ENCODE data around the gene CRYBG3.
"Not testable (repeated sequence)": the region's sequence is repeated elsewhere in the genome, so short reads cannot be mapped to it uniquely, and the experiment has no call there.

Gene CRYBG3

DNA sequence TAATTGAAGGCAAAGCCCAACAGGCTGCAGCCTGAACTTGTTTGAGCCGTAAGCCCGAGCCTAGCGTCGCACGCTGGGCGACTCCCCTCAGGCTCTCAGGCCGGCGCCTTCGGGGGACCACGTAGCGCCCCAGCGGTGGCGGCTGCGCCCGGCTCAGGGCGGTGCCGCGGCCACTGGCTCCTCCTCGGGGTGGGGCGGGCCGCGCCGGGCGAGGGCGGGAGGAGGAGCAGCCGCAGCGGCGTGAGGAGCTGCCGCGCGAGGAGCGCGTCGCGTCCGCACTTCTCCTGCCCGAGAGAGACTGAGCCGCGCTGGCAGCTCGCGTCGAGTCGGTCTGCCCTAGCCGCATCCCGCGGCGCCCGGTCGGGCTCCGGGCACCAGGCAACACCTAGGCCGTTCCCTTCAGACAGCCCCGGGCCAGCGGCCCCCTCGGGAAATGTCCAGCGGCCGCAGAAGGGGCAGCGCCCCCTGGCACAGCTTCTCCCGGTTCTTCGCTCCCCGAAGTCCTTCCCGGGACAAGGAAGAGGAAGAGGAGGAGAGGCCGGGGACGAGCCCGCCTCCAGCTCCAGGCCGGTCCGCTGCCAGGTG lies at the start of gene CRYBG3:
Gene CRYBG3, plus strand, starts transcription at position 238 of the 585 bp plus-strand sequence. Its CDS starts 196 bp downstream, at position 434.
- peak; percentile 71 for DNase-seq (ENCODE audit: low spot score)

- DNase-seq (ENCODE audit: low spot score) = no peak
Measured at GRCh38 chr3:97772926-97773325, 48.9 kb upstream of the CRYBG3 start.

GRCh38 chr3:97778152-97778551 lies 43.7 kb upstream of the CRYBG3 start:
- no peak for DNase-seq (ENCODE audit: low spot score)

DNA sequence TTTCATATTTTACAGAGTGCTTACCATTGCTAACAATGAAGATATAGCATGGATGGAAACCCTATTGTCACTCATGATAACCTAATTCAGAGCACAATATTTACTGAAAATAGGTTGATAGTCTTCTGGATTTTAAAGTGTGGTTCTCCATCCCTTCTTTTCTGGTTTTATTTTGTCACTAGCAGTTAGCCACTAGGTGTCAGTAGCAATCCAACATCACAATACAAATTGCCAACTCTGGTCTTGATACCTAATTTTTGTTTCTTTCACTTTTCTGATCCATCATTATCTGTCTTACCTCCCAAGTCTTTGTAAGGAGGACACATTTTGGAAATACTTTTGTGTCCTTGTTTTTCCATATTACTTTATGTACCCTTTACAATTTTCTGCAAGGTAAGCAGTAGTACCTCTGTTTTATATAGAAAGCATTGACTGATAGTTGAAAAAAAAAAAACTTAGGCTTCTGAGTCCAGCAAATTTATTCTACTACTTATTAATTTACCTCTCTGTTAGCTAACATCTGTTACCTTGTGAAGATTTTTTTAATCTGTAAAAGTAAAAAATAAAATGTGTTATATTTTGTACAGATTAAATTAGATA lies 28.3 kb upstream of the CRYBG3 start:
- DNase-seq (ENCODE audit: low spot score) = peak; percentile 33

DNA sequence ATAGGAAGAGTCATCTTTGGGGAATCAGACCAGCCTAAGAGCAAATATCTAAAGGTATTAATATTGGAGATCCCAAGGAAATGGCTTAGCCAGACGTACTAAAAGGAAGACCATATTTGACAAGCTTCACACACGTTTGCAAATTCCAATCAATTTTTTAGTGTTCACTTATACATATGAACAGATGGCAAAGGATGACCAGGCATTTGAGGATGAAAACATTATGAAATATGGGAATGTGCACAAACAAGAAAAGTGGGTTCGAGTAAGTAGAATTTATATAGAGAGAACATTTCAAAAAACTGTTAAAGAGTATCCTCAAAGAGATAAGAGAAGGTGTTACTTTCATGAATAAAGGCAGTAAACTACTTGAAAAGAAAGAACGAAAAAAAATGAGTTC lies 25.9 kb upstream of the CRYBG3 start:
- DNase-seq (ENCODE audit: low spot score) = no peak

DNA sequence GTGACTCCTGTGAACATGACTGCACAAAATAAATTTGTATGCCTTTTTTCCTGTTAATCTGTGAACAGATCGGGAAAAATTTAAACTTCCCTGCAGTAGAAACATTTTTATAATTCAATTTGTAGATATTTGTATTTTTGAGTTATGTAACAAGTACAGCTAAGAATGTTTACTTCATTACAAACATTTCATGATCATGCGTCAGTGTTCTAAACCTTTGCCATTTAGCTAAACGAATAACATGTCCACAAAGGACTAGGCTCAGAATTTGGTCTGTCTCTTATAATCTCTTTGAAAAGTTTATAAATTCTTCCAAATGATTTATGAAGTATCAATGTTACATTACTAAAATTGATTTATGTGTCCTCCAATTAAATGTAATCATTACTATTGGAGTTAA lies 17.3 kb upstream of the CRYBG3 start:
- no peak for DNase-seq (ENCODE audit: low spot score)

- no peak for DNase-seq (ENCODE audit: low spot score)
Measured at GRCh38 chr3:97810779-97811390, 10.9 kb upstream of the CRYBG3 start.

GRCh38 chr3:97815149-97815917 lies 6.5 kb upstream of the CRYBG3 start:
- peak; percentile 37 for DNase-seq (ENCODE audit: low spot score)

GRCh38 chr3:97816811-97817210 lies 5.0 kb upstream of the CRYBG3 start:
- no peak for DNase-seq (ENCODE audit: low spot score)

DNA sequence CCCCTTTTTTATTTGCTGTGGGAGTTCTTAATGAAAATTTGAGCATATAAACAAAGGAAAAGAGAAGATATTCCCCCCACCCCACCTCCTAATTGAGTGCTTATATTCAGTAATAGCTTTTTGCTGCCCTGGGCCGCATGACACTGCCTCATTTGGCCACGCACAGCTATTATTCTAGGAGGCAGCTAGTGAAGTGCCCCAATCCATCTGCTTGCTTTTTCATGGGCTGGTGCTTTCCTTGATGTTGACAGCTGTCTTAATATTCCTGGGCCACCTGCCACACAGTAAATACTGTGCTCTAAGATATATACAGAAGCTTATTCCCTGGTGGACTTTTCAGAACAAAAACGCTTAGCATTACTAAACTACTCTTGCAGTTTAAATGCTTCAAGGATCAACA lies 3.8 kb upstream of the CRYBG3 start:
- DNase-seq (ENCODE audit: low spot score) = no peak

GRCh38 chr3:97820780-97821179 lies 1.0 kb upstream of the CRYBG3 start:
- no peak for DNase-seq (ENCODE audit: low spot score)

GRCh38 chr3:97821287-97821773 lies 481 bp upstream of the CRYBG3 start:
- peak; percentile 46 for DNase-seq (ENCODE audit: low spot score)

- peak; percentile 46 for DNase-seq (ENCODE audit: low spot score)
Measured at GRCh38 chr3:97822359-97822775, 556 bp downstream of the CRYBG3 start.

GRCh38 chr3:97823046-97824004 lies 1.5 kb downstream of the CRYBG3 start:
- no peak for DNase-seq (ENCODE audit: low spot score)

GRCh38 chr3:97825101-97825500 lies 3.3 kb downstream of the CRYBG3 start:
- DNase-seq (ENCODE audit: low spot score) = no peak

- no peak for DNase-seq (ENCODE audit: low spot score)
Measured at GRCh38 chr3:97827741-97828471, 6.1 kb downstream of the CRYBG3 start.

DNA sequence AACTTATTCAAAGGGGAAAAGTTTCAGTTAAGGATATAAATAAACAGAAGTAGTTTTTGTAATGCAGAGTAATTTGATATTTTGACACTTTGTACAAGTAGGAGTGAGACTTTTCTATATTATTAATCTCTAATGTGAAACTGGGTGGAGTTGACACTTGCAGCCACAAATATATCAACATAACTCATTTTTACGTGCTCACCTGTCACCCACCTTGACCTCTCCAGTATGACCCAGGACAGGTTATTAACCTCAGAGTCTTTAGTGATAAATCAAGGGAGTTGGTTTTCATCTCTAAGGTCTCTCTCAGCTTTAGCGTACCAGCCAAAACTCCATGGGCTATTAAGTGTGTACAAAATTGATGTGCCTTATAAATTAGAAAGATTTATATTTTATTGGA lies 7.4 kb downstream of the CRYBG3 start:
- DNase-seq (ENCODE audit: low spot score) = no peak

- DNase-seq (ENCODE audit: low spot score) = no peak
Measured at GRCh38 chr3:97830638-97831037, 8.8 kb downstream of the CRYBG3 start.

DNA sequence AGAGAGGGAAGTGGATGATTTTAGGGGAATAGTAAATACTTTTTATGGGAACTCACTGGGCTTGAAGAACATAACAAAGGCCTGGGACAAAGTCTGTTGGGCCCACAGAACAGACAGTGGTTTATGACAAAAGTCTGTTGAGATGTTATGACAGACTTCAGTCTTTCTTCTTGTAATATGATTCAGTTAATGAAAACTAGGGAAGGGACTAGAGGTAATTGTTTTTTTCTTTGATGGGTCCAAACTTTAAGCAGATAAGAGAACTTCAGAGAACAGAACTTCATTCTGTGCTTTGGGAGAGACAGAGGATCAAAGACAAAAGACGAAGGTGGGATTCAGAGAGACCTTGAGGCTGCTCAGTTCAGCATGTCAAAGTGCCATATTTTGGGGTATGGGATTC lies 9.3 kb downstream of the CRYBG3 start:
- no peak for DNase-seq (ENCODE audit: low spot score)

- not testable (repeated sequence) for DNase-seq (ENCODE audit: low spot score)
Measured at GRCh38 chr3:97833184-97833583, 11.4 kb downstream of the CRYBG3 start.

DNA sequence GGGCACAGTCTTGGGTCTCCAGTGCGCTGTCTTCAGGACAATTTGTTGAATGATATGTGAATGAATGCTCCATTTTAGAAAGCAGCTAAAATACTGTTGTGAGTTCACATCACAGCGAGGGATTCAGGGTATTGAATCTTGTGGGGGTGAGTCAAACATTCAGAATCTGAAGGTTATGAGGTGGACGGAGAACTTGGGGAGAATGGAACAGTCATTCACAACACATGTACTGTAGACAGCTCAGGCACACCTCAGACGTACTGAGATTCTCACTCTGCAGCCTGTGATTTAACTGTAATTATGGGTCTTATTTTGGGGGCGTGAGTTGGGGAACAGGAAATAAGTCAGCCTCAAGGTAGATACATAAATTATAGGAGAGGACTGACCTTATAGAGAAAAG lies 13.9 kb downstream of the CRYBG3 start:
- DNase-seq (ENCODE audit: low spot score) = no peak

Data from SW480 (cell line).